Testis (tissue), 2 donors: Measurements from ENCODE around the gene IL33.

Experiments used
- CTCF ChIP-seq, 3 experiments: fragments of 450-650 bp in 2 of 3; fragments of 200-600 bp in 1 of 3; sonication (generic) in 1 of 3; IDR thresholded peaks; one replicate each; pipeline ENCODE4 v1.5.1; 2016 to 2019; ENCODE audit warnings: antibody characterized with exemption in 3 of 3, mild to moderate bottlenecking in 2 of 3, moderate library complexity in 1 of 3
- POLR2A ChIP-seq: fragments of 450-650 bp; IDR thresholded peaks from one replicate; pipeline ENCODE4 v1.6.1; 2017; ENCODE audit warnings: antibody characterized with exemption, mild to moderate bottlenecking, moderate library complexity

DNA sequence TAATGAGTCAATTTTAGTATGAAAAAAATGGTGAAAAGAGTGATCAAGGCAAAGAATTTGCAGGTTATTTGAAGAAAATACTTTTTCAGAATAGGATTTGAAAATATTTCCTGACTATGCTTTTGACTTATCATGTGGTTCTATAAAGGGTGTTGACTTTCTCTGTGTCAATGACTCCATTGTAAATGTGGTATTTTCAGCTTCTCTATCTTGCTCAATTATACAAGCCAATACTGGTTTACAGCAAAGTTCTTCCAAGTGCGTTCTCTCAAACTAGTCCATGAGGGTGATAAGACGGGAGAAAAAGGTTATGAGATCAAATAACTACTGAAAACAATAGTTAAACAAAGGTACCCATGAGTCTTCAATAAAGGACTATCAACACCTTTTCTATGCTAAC lies 21.7 kb downstream of the IL33 start:
- no peak for TF ChIP-seq CTCF (IDR thresholded peaks at IDR 0.05)
- no peak for TF ChIP-seq POLR2A
